BJ (cell line): ENCODE data around the gene MYL7. TPM values are rescaled to one million over a fixed set of nuclear protein-coding genes. Genes with fewer than 3 reads are reported as not detected.

ENCODE experiments used
- CTCF ChIA-PET: fragments of 350-600 bp; formaldehyde crosslinking; extraction: SDS; loops from one replicate; lab custom pipeline; 2021; ENCODE audit warnings: antibody characterized with exemption, inconsistent platforms; lab: Yijun Ruan, JAX
- POLR2A ChIA-PET: fragments of 300-600 bp; sonication (Branson Sonifier 250); formaldehyde crosslinking; extraction: SDS; loops from one replicate; lab custom pipeline; 2021; ENCODE audit warnings: antibody characterized with exemption; lab: Charles Lee
- DNase-seq: peaks from one replicate; pipeline ENCODE4 v3.0.0-alpha.2; 2011; ENCODE audit warnings: low read depth
- H3K27me3 ChIP-seq: 2 replicates; pipeline ENCODE4 v1.6.0; 2011; ENCODE audit warnings: low read length; ENCODE audit not compliant: control insufficient read depth, insufficient read depth
- H3K36me3 ChIP-seq: 2 replicates; pipeline ENCODE4 v1.5.1; 2011; ENCODE audit warnings: low read length; ENCODE audit not compliant: control insufficient read depth, insufficient read depth
- H3K4me3 ChIP-seq: 2 replicates; pipeline ENCODE4 v1.5.1; 2011; ENCODE audit warnings: low read depth, mild to moderate bottlenecking, control low read depth, low read length
- CTCF ChIP-seq: IDR thresholded peaks from 2 replicates; pipeline ENCODE4 v1.5.1; 2011; ENCODE audit warnings: low read depth, mild to moderate bottlenecking, control low read depth, inconsistent platforms, low read length, moderate library complexity; ENCODE audit not compliant: insufficient read depth
- polyA plus RNA-seq: library from polyadenylated mRNA; depleted of rRNA; stranded (reverse); fragments of >200 nt; gene quantifications from 2 replicates; pipeline ENCODE4 v1.2.3, GENCODE V29; 2011

MYL7 gene
- polyA plus RNA-seq, 1 experiment = 0.26 TPM

GRCh38 chr7:44187636-44188416 lies 46.7 kb upstream of the MYL7 start:
- Histone ChIP-seq H3K4me3 (no peak overlapping the region), H3K36me3 (no peaks in the 10 kb centered on the region), H3K27me3 (no peaks in the 10 kb centered on the region)
- POLR2A ChIA-PET = no interaction called here
- CTCF ChIA-PET = interaction anchor here (0.6 to 3.4 kb wide), 5 partner anchors 9 to 284 kb away, joined by 3 to 21 read pairs (median 6); no protein-coding TSS in a partner anchor
- no peak for DNase-seq
- TF ChIP-seq CTCF = no peak

GRCh38 chr7:44186736-44187135 lies 45.6 kb upstream of the MYL7 start:
- CTCF ChIA-PET = interaction anchor here (1.8 to 3.4 kb wide), 4 partner anchors 7 to 55 kb away, joined by 3 to 21 read pairs (median 6); no protein-coding TSS in a partner anchor
- Histone ChIP-seq H3K4me3 (no peak overlapping the region), H3K27me3 (peaks cover 3% of the 10 kb centered on the region), H3K36me3 (no peaks in the 10 kb centered on the region)
- no peak for DNase-seq
- POLR2A ChIA-PET = no interaction called here
- no peak for TF ChIP-seq CTCF

GRCh38 chr7:44185729-44186128 lies 44.6 kb upstream of the MYL7 start:
- POLR2A ChIA-PET = no interaction called here
- no peak for TF ChIP-seq CTCF
- H3K36me3 ChIP-seq = no peaks in the 10 kb centered on the region

GRCh38 chr7:44184873-44185446 lies 43.8 kb upstream of the MYL7 start:
- Histone ChIP-seq H3K4me3 (no peak overlapping the region), H3K36me3 (no peaks in the 10 kb centered on the region), H3K27me3 (peaks cover 5% of the 10 kb centered on the region)
- ChIA-PET CTCF (interaction anchor here (0.6 to 2.0 kb wide), 3 partner anchors 9 to 112 kb away, joined by 4 to 7 read pairs (median 4); no protein-coding TSS in a partner anchor), POLR2A (no interaction called here)
- DNase-seq = no peak
- TF ChIP-seq CTCF = no peak

More at GRCh38 chr7:44185729-44186128, 44.6 kb upstream of the MYL7 start:
- H3K27me3 ChIP-seq = peaks cover 5% of the 10 kb centered on the region
- no peak for DNase-seq
- CTCF ChIA-PET = interaction anchor here (1.8 to 3.4 kb wide), 4 partner anchors 8 to 54 kb away, joined by 3 to 21 read pairs (median 6); no protein-coding TSS in a partner anchor
- no peak overlapping the region for H3K4me3 ChIP-seq
